ENCODE results near the gene DDN.
A peak's percentile ranks its signal among the peaks of the same experiment; 100 is the strongest.

DDN gene

DNA sequence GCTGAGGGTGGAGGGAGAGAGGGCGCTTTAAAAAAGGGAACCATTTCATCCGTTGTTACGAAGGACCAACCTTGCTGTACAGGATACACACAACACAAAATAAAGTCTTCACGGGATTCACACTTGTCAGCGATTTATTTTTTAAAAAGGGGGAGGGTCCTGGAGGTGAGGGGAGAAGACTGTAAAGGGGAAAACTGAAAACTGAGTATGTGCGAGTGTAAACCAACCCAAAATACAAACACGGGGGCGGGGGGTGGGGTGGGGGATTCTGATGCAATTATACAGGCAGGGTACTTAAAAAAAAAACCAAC is 19.9 kb upstream of the DDN start:
- TF ChIP-seq, protein P1, sequence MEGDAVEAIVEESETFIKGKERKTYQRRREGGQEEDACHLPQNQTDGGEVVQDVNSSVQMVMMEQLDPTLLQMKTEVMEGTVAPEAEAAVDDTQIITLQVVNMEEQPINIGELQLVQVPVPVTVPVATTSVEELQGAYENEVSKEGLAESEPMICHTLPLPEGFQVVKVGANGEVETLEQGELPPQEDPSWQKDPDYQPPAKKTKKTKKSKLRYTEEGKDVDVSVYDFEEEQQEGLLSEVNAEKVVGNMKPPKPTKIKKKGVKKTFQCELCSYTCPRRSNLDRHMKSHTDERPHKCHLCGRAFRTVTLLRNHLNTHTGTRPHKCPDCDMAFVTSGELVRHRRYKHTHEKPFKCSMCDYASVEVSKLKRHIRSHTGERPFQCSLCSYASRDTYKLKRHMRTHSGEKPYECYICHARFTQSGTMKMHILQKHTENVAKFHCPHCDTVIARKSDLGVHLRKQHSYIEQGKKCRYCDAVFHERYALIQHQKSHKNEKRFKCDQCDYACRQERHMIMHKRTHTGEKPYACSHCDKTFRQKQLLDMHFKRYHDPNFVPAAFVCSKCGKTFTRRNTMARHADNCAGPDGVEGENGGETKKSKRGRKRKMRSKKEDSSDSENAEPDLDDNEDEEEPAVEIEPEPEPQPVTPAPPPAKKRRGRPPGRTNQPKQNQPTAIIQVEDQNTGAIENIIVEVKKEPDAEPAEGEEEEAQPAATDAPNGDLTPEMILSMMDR (IDR thresholded peaks at IDR 0.05; ENCODE audit: insufficient read depth, low read length) = no peak
- Histone ChIP-seq H3K27ac (replicated peaks) (peak overlapping the region; percentile 94), H3K27me3 (ENCODE audit: insufficient read depth, poor library complexity, severe bottlenecking) (no peaks in the 10 kb centered on the region), H3K4me3 (replicated peaks; ENCODE audit: insufficient read depth, low read length) (peak overlapping the region; percentile 70)
- DNase-seq (ENCODE audit: low read depth in 1 of 2, low spot score in 1 of 2) = no peak

DNA sequence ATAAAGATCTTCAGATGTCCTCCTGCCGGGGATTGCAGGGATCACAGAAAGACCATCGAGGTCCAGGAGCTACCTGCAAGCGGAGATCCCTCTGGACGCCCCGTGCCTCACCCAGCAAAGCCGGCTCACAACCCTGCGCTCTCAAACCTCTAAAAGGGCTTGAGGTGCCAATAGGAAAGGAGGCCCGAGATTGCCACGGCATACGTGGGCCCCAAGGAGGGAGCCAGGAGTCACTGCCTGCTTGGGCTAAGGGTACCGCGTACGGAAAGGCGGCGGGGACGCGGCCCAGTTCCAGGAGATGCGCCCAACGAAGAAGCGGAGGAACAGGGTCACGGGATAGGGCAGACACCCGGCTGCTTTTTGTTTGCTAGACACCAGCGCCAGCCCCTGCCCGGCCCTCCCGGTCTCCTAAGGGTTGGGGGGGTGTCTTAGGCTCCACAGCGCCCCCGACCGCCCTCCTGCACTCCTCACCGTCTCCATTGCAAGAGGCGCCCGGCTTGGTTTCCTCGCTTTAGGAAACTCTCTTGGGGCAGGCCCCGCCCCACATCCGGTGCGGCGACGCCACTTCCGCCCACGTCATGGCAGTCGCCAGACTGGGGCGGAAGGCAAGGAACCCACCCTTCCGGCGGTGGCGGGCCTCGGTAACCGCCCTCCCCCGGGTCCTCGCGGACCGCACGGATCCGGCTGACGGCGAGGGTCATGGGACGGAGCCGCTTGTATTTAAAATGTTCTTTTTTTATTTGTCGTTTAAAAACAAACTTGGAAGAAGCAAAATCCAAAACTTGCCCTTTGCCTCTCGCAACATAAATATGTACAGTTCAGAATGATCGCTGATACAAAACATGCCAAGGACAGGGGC is 19.3 kb upstream of the DDN start, which contains the start of gene PRKAG1:
Gene PRKAG1, minus strand, starts transcription at position 516 of the 859 bp plus-strand sequence. Its CDS starts 36 bp downstream, at position 480.
- Histone ChIP-seq H3K4me3 (replicated peaks; ENCODE audit: insufficient read depth, low read length) (peak within 1 kb of the TSS; percentile 70), H3K27ac (replicated peaks) (peak within 1 kb of the TSS; percentile 94), H3K27me3 (ENCODE audit: insufficient read depth, poor library complexity, severe bottlenecking) (no peaks in the 10 kb centered on the region)
- DNase-seq (ENCODE audit: low read depth in 1 of 2, low spot score in 1 of 2) = peak; percentile 97 to 98
- TF ChIP-seq POLR2AphosphoS5 (IDR thresholded peaks at IDR 0.05; ENCODE audit: low read depth) (peak; percentile 96), SPI1 (IDR thresholded peaks at IDR 0.05; ENCODE audit: borderline replicate concordance, low read depth) (peak; percentile 66; the same call in 1 of the 2 replicates), GABPA (IDR thresholded peaks at IDR 0.05; ENCODE audit: low read depth) (peak; percentile 94)
- TF ChIP-seq, protein P2, sequence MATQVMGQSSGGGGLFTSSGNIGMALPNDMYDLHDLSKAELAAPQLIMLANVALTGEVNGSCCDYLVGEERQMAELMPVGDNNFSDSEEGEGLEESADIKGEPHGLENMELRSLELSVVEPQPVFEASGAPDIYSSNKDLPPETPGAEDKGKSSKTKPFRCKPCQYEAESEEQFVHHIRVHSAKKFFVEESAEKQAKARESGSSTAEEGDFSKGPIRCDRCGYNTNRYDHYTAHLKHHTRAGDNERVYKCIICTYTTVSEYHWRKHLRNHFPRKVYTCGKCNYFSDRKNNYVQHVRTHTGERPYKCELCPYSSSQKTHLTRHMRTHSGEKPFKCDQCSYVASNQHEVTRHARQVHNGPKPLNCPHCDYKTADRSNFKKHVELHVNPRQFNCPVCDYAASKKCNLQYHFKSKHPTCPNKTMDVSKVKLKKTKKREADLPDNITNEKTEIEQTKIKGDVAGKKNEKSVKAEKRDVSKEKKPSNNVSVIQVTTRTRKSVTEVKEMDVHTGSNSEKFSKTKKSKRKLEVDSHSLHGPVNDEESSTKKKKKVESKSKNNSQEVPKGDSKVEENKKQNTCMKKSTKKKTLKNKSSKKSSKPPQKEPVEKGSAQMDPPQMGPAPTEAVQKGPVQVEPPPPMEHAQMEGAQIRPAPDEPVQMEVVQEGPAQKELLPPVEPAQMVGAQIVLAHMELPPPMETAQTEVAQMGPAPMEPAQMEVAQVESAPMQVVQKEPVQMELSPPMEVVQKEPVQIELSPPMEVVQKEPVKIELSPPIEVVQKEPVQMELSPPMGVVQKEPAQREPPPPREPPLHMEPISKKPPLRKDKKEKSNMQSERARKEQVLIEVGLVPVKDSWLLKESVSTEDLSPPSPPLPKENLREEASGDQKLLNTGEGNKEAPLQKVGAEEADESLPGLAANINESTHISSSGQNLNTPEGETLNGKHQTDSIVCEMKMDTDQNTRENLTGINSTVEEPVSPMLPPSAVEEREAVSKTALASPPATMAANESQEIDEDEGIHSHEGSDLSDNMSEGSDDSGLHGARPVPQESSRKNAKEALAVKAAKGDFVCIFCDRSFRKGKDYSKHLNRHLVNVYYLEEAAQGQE (IDR thresholded peaks at IDR 0.05; ENCODE audit: insufficient replicate concordance, low read depth) = no peak

DNA sequence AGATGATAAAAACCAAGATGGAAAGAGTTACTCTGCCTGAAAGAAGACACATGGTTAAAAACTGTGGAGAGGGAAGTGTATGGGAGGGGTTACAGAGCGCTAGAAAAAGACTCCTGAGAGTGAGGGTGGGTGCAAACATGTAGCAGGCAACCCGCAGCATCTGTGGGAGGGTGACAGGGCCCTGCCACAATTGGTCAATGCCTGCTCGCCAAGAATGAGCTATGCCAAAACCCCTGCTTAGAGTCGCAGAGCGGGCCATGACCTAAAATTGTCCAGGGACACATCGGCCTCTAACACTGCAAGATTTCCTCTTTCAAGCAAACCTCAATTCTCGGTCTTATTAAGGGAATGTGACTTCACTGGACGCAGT is 18.7 kb upstream of the DDN start:
- peak overlapping the region; percentile 70 for H3K4me3 ChIP-seq (replicated peaks; ENCODE audit: insufficient read depth, low read length)
- H3K27ac ChIP-seq (replicated peaks) = peak overlapping the region; percentile 94
- TF ChIP-seq SPI1 (IDR thresholded peaks at IDR 0.05; ENCODE audit: borderline replicate concordance, low read depth) (peak; percentile 47; the same call in 1 of the 2 replicates), POLR2AphosphoS5 (IDR thresholded peaks at IDR 0.05; ENCODE audit: low read depth) (no peak)
- DNase-seq (ENCODE audit: low read depth in 1 of 2, low spot score in 1 of 2) = peak; percentile 62 to 70
- no peaks in the 10 kb centered on the region for H3K27me3 ChIP-seq (ENCODE audit: insufficient read depth, poor library complexity, severe bottlenecking)

DNA sequence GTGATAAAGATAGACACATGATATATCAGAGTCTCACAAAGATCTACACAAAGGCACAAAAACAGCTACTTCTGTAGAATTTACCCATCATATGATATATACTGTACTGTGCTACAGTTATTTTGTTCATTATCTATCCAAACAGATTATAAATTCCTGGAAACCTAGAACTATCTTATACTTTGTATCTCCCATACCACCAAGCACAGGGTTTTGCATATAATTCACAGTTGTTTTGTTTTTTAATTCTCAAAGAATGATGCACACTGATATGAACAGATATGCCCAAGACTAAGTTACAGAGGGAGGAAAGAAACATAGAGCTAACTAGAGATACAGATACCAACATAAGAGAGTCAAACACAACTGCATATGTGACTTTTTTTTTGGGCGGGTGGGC is 16.0 kb upstream of the DDN start:
- Histone ChIP-seq H3K27ac (replicated peaks) (no peak overlapping the region), H3K4me3 (replicated peaks; ENCODE audit: insufficient read depth, low read length) (no peak overlapping the region), H3K27me3 (ENCODE audit: insufficient read depth, poor library complexity, severe bottlenecking) (no peaks in the 10 kb centered on the region)
- DNase-seq (ENCODE audit: low read depth in 1 of 2, low spot score in 1 of 2) = no peak
- TF ChIP-seq, protein P1 (IDR thresholded peaks at IDR 0.05; ENCODE audit: insufficient read depth, low read length) = no peak
- no peak for TF ChIP-seq SPI1 (IDR thresholded peaks at IDR 0.05; ENCODE audit: borderline replicate concordance, low read depth)
- TF ChIP-seq, protein P2 (IDR thresholded peaks at IDR 0.05; ENCODE audit: insufficient replicate concordance, low read depth) = no peak
- TF ChIP-seq GABPA (IDR thresholded peaks at IDR 0.05; ENCODE audit: low read depth) = no peak
- TF ChIP-seq POLR2AphosphoS5 (IDR thresholded peaks at IDR 0.05; ENCODE audit: low read depth) = no peak
